NCI-H774 (cell line): ENCODE data around the gene VAV2.
"Not testable (repeated sequence)": the region's sequence is repeated elsewhere in the genome, so short reads cannot be mapped to it uniquely, and the experiment has no call there.

Experiments used
- DNase-seq: peaks from one replicate; lab custom pipeline; 2025; lab: John Stamatoyannopoulos, UW

The VAV2 gene

DNA sequence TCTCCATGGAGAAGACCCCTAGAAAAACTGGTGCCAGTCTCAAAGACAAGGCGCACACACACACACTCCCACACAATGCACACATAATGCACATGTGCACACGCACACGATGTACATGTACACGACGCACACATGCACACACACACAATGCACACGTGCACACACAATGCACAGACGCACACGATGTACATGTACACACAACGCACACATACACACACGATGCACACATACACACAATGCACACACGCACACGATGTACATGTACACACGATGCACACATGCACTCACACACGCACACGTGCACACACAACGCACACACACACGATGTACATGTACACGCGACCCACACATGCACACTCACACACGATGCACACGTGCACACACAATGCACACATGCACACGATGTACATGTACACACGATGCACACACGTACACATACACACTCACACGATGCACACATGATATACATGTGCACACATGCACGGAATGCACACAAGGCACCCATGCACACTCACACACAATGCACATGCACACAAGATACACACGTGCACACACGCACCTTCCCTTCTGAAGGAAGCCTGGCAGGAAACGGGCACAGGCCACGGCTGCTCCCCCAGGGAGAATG is 76.5 kb downstream of the VAV2 start:
- DNase-seq = no peak

DNA sequence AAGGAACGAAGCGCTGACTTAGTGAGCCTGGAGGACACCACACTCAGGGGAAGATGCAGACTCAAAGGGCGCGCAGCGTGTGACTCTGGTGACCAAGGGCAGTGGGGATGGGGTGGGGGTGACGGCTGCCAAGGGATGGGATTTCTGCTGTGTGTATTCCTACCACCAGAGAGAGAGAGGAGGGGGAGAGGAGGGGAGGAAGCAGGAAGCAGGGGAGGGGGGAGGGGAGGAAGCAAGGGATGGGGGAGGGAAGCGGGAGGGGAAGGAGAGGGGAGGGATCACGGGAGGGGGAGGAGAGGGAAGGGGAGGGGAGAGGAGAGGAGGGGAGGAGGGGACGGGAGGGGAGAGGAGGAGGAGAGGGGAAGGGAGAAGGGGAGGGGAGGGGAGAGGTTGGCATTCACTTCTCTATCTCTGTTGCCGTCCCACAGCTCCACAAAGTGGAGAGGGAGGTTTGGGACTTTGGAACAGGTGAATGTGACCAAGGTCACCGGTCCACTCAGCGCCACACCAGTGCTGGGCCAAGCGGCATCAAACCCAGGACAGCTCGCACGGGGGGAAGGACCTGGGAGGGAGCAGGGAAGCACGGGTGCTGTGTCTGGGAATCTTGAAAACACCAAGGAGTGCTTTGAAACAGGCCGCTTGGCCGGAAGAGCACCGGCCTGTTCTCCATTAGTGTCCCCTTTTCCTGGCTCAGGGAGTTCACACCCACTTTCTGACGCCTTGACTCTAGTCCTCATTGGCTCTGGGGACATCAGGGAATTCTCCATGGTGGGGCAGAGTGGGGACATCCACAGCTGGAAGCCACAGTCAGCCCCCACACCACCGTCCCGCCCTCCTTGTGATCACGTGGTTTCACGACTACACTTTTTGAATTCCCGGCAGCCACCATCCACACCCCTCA is 77.4 kb downstream of the VAV2 start:
- no peak for DNase-seq

DNA sequence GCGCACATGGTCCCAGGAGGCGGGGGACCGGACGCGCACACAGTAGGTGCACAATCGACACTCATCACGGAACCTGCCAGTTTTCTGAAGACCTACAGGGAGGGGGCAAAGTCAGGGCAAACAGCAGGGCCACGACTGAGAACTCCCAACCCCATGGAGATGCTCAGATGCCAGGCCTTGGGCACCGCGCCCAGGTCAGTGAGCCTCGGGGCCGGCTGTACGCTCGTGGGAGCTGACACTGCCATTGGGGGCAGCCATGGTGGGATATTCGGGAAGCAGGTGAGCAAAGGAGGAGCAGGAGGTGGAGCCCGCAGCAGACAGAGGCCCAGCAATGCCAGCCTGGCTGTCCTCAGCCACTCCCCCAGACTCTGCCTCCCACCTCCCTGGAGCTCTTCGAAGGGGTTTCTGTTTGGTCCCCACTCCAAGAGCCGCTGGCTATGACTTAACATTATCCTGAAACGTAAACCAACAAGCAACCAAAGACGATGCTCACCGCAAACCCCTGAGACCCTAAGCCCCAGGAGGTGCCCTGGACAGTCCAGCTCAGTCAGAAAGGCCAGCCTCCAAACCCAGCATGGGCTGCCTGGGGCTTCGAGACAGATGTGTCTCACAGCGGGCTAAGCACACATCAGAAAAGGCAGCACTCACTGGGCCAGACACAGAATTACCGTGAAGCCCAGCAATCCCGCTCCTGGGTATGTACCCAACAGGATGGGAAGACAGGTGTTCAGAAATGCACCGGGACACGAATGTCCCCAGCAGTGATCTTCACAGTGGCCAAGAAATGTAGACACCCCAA is 78.4 kb downstream of the VAV2 start:
- no peak for DNase-seq

DNA sequence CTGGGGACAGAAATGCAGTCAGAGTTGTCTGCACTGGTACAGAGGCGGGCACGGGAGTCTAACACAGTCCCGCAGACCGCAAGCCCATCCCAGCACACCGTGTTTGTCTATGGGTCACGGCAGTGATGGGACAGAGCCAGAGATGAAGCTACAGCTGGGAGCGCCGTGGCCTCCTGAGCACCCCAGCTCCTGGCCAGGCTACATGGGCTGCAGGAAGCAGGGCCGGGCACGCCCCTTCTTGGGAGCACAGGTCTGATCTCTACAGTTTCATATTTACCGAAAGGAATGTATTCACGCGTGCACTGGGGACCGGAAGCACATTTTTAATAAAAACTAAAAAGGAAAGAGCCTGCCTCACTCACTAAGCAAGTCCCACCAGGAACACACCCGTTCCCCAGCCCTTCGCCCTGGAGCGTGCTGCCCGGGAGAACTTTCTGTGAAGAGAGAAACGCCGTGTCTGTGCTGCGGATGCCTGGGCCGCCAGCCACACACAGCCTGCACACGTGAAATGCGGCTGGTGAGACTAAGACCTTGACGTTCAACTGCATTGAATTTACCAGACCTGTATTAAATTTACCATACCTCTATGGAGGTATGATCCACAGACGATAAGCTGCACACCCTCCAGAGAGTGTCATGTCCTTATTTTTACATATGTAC is 81.1 kb downstream of the VAV2 start:
- no peak for DNase-seq

DNA sequence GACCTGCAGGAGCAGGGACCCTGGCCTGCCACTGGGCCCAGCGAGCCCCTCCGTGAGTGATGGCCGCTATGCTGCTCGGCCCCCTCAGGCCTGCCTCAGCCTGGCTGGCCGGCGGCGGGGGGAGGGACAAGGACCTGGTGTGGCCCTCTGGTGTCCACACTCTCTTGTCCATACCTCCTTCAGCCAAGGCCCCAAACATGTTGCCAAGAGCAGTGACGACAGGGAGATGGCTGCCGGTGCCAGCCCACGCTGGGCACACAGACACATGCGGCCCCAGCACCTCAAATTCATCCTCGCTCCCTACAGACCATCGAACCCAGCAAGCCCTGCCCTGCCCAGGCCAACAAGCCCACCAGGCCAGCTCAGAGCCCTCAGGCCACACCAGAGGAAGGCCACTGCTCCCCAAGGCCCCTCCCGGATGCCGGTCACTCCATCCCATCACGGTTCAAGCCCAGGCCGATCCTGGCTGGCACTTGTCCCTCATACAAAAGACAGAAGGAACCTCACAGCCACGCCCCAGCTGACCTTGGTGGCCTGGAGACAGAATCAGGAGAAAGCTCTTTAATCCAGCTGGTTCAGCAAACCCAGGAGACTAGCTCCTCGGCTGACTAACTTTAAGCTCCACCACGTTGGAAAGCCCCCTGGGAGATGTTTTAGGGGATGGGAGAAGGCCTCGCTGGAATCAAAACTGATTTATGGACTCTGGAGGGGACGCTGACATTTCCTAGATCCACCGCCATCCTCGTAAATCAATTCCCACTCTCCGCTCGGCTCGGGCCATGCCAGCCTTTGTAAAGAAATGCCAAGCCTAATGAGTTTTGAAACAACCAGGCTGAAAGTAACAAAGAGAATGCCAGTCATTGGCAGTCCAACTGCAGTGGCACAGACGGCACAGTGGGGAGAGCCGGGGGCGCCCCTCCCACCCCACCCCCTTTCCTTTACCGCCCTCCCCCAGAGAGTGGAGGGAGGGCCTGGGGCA is 84.9 kb downstream of the VAV2 start:
- DNase-seq = no peak

DNA sequence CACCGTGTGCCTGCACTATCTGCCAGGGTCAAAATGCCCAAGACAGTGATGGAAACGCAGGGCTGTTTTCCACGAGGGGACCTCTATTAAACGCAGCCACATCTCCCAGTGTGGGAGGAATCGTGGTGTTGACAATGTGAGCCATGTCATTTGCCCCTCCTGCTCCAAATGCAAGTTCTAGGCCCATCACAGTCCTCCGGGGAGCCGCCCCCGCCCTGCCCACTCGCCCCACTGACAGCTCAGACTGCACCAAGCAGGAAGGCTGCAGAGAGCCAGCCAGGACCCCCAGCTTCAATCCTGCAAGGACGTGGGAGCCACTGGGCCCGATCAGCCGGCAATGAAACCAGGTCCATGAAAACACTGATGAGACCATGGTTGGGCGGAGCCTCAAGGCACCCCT is 85.9 kb downstream of the VAV2 start:
- DNase-seq = no peak

DNA sequence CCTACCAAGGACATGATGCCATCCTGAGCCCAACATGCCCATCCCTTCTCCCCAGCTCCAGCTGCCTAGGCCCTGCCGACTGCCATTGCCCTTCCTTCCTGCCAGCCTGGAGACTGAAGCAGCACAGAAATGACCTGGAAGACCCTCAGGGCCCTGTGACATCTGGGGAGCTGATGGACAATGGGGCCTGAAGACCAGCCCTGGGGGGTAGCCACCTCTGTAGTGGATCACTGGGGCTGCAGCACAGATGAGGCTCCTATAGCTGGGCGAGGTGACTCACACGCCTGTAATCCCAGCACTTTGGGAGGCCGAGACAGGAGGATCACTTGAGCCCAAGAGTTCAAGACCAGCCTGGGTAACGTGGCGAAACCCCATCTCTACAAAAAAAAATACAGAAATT is 86.6 kb downstream of the VAV2 start:
- no peak for DNase-seq

DNA sequence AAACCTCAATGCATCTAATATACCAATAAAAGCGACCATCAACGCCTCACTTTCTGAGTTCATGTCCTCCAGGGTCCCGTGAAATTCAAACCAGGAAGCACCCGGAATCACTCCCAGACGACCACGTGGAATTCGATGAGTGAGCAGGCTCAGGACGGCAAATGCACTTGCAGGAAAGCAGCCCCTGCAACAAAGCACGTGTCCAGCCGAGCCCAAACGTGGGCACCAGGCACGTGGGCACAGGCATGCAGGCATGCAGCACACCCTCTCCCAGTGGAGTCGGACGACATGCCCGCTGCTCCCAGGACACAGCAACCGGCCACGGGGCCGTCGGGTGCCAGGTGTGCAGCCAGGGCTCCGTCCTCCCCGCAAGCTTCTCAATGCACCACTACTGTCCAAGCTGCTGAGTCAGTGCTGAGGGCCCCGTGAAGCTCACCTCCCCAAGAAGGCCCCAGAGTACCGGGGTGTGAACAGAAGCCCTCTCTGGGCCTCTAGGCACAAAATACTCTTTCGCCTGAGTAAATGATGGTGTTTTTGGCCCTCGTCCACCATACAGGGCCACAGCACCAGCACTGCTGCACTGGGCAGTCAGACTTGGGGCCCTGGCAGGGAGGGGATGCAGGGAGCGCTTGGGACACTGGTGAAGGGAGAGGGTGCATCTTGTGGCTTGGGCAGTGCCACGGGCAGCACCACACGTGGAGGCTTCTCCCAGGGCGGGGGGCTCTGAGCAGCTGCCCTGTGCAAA is 87.6 kb downstream of the VAV2 start:
- DNase-seq = no peak

DNA sequence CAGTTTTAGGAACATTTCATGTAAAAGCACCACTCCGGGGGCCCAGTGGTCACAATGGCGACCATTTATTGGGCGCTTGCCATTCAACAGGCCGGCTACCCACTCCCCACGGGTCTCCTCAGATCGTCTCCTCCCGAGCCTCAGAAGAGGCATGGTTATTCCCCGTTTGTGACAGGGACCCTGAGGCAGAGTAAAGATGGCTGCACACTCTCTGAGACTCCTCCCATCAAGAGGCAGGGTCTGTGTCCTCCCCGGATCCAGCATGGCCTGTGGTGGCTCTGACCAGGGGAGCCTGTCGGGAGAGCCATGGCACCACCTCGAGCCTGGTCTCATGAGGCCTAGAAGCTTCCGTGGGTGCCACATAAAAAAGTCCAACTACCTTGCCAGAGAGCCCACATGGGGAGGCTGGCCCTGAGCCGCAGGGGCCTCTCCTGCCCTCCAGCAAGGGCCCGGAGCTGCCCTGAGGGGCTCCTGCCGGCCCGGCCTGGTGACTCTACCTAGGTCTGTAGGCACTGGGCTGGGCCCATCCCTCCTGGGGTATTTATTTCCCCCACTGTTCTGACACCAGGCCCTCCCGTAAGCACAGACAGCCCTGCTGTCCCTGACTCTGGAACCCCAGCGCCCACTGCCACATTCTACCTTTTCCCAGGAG is 90.8 kb downstream of the VAV2 start:
- DNase-seq = no peak

DNA sequence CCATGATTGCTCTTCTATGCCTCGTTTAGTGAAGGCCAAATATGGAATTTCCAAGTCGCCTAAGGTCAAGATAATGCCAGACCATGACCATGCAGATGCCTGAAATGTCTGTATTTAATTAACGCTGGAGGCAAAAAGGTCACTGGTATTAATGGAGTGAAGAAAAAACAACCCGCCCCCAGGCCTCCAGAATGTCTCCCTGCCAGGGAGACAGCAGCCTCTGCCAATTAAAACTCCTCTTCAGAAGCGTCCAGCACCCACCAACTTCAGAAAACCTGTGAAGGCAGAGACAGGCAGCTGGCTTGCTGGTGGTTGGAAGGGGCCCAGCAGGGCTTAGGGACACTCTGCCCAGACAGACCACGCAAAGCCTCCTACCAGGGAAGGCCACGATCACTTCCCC is 94.4 kb downstream of the VAV2 start:
- no peak for DNase-seq

DNA sequence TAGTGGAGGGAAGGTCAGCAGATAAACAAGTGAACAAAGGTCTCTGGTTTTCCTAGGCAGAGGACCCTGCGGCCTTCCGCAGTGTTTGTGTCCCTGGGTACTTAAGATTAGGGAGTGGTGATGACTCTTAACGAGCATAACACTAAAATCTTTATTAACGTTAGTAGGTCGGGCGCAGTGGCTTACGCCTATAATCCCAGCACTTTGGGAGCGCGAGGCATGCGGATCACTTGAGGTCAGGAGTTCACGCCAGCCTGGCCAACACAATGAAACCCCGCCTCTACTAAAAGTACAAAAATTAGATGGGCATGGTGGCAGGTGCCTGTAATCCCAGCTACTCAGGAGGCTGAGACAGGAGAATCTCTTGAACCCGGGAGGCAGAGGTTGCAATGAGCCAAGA is 96.1 kb downstream of the VAV2 start:
- not testable (repeated sequence) for DNase-seq

DNA sequence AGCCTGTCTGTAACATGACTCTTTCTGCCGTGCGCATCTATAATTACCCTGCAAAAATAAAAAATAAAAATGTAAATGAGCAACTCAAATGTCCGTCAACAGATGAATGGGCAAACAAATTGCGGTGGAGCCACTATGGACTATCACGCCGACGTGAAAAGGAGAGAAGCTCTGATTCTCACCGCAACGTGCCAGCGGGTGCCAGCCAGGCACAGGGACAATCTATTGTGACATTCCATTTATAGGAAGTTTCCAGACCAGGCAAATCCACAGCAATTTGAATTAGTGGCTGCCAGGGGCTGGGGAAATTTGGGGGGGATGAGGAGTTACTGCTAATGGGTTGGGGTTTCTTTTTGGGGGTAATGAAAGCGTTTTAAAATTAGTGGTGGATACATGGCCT is 96.8 kb downstream of the VAV2 start:
- DNase-seq = no peak

DNA sequence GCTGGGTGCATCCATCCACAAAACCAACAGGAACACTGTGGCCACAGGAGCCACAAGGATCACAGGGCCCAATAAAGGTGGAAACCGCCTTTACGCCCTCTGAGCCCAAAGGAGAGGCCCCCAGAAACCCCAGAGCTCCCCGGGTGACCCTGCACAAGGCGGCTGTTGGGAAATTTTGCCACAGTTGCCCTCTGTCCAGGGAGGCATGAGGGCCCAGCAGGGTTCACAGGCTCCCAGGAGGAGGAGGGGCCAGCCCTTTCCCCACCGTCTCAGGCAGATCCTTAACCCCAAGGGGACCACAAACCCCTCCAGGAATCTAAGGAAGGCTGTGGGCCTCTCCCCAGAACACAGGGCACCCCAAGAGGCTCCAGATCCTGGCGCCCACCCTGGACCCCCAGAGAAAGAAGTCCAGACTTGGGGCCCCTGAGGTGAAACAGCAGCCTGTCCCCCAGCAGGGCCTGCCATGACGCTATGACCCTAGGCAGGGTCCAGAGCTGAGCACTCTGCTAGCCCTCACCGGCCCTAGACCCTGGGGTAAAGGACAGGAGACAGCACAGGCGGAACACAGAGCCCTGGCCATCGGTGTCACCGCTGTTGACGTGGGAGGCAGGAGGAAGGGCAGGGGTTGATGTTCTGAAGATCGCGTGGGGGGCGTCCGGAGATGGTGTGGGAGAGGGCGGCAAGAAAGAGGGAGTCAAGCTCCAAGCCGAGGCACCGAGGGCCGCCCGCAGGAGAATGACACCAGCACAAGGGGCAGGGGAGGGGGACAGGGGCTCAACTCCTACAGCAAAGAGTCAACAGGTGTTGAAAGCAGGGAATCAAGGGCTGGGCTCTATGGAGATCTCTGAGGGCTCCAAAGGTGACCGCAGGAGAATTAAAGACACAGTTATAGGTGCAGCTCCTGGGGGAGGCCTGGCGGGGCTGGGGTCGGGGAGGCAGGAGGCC is 97.5 kb downstream of the VAV2 start:
- no peak for DNase-seq

DNA sequence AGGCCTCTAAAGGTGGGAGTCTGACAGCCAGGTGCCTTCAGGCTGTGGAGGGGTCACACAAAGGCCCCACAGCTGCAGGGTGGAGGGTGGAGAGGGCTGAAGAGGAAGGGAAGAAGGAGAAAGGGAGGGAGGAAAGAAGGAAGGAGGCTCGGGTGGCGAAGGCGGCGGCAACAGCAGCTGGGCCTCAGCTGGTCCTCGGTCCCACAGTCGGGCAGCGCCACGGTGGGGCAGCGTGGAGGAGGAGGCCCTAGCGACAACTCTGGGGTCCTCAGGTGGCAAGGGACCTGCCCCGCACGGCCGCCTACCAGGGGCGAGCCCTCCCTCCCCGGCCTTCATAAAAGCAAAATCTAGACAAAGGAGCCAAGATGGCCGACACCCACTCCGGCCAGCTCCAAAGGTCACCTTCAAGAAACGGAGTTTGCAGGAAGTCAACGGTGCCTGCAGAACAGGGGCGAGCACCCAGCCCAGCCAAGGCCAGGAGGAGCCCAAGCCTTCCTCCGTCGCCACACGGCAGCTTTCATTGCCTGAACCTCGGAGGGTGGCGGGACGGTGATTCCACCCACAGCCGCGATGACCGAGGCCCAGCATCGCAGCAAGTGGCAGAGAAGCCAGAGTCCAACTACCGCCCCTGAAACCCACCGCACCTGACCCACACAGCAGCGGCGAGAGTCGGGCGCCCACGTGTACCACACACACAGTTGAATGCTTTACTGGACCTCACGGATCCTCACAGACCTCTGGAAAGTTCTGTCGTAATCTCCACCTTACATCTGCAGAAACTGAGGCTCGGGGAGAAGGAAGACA is 98.7 kb downstream of the VAV2 start:
- no peak for DNase-seq

DNA sequence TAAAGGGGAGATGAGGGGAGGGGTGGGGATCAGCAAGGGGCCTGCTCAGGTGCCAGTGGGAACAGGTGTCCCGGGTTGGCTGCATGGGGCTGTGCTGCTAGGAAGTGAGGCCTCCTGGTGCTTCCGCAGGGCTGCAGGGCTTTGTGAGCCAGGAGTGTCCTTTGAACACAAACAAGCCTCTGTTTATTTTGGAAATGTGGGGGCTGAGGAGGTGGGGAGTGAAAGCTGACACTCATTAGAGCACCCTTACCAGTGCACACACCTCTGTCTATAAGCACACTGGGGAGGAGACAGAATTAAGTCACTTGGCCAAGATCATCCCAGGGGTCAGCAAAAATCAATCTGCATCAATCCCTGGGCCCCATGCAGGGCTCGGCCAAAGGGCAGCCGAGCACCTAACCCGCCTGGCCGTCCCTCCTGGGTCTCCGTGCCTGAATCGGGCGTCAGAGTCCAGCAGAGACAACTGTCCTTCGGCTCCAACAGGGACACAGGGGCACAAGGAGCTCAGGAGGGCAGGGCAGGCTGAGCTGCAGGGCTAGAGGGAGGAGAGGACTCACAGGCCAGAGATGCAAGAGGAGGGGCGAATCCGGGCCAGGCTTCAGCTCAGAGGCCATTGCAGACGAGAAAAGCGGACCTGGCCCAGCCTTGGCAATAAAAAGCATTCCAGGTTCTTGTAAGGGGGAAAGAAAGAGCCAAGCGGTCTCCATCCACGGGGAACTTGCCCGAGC is 99.8 kb downstream of the VAV2 start:
- peak; percentile 92 for DNase-seq

DNA sequence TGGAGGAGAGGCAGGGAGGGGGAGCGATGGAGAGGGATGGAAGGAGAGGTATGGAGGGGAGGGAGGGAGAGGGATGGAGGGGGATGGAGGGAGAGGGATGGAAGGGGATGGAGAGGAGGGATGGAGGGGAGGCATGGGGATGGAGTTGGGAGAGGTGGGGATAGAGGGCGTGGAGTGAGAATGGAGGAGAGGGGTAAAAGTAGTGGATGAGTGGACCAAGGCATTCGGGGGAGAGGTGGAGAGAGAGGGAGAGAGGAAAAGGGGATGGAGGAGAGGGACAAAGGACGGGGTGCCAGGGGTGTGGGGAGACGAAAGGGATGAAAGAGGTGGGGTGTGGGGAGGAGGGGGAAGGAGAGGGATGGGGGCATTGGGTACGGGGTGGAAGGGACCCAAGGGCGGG is 100.4 kb downstream of the VAV2 start:
- no peak for DNase-seq

DNA sequence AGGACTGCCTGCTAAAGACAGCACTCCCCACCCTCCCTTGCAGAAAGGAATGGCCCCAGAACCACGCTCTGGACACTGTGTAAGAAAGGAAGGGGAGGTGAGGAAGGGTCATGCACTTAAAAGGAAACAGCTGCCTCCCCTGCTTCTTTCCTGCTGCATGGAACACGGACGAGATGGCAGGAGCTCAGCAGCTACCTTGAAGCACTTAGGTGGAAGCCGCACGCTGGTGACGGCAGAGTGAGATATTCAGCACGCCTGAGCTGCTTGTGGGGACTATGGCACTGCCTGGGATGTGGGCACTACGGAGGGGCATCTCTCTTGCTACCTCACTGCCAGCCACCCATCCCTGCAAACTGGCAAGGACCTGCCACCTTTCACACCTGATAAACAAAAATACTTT is 101.5 kb downstream of the VAV2 start:
- no peak for DNase-seq
